ENCODE measurements around the gene NRG2. TPM values are rescaled to one million over a fixed set of nuclear protein-coding genes. Genes with fewer than 3 reads are reported as not detected.
A peak's percentile ranks its signal among the peaks of the same experiment; 100 is the strongest.

NRG2 gene
- total RNA-seq, 1 experiment from 2014 or later: 0.91 TPM

- H3K9me2 ChIP-seq (ENCODE audit: insufficient read depth): no peaks in the 10 kb centered on the region
- H3K4me2 ChIP-seq (ENCODE audit: low read length): peak overlapping the region; percentile 97
- DNase-seq (ENCODE audit: low read depth, low spot score): no peak
- POLR2A ChIA-PET: no interaction called here
- peak overlapping the region; percentile 10 to 11; a peak in 2 of 4 replicates for H3K4me3 ChIP-seq (replicated peaks in 1 of 2; ENCODE audit: low read depth in 1 of 2, low read length in 2 of 2)
- H3K36me3 ChIP-seq (ENCODE audit: control insufficient read depth in 1 of 2, insufficient read depth in 2 of 2, low read length in 2 of 2): no peaks in the 10 kb centered on the region
- no TSS peak for BruUV-seq (replicated peaks)
- no peak overlapping the region for H2AFZ ChIP-seq (ENCODE audit: low read depth, low read length, poor library complexity, severe bottlenecking)
- H3K27ac ChIP-seq (ENCODE audit: low read depth, low read length): peak overlapping the region; percentile 28; the same call in 1 of the 2 replicates
- no peaks in the 10 kb centered on the region for H3K9me3 ChIP-seq (ENCODE audit: control insufficient read depth in 1 of 2, insufficient read depth in 1 of 2, low read depth in 1 of 2, low read length in 2 of 2)
- H3K4me1 ChIP-seq (ENCODE audit: control insufficient read depth in 1 of 2, insufficient read depth in 2 of 2, low read length in 2 of 2): peaks cover 3 to 27% of the 10 kb centered on the region in 2 experiments; a peak in 3 of 4 replicates
- TF ChIP-seq, protein P1, sequence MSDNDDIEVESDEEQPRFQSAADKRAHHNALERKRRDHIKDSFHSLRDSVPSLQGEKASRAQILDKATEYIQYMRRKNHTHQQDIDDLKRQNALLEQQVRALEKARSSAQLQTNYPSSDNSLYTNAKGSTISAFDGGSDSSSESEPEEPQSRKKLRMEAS (IDR thresholded peaks at IDR 0.05): no peak
- TF ChIP-seq CEBPB (IDR thresholded peaks at IDR 0.05; ENCODE audit: low read depth) (no peak), YY1 (IDR thresholded peaks at IDR 0.05; ENCODE audit: extremely low read depth, insufficient replicate concordance, low read depth, low read length) (no peak), POLR2A (IDR thresholded peaks at IDR 0.05; ENCODE audit: borderline replicate concordance, extremely low read depth, insufficient read depth, insufficient read length) (no peak), SP1 (IDR thresholded peaks at IDR 0.05; ENCODE audit: low read depth) (no peak), ZNF274 (IDR thresholded peaks at IDR 0.05; ENCODE audit: low read depth, low read length) (no peak), ZBTB33 (IDR thresholded peaks at IDR 0.05; ENCODE audit: extremely low read depth, insufficient replicate concordance, low read length) (no peak)
- H3K27me3 ChIP-seq (ENCODE audit: insufficient read depth, low read length): no peaks in the 10 kb centered on the region
- no peaks in the 10 kb centered on the region for H4K20me1 ChIP-seq (ENCODE audit: insufficient read depth)
- H3K79me2 ChIP-seq (ENCODE audit: insufficient read depth, low read length): no peaks in the 10 kb centered on the region
- ATAC-seq: no peak
- RAD21 ChIA-PET (ENCODE audit: low non-redundant PET in 1 of 2, low total read pairs in 2 of 2, uncharacterized antibody in 2 of 2, unreplicated experiment in 2 of 2): no interaction called here
- H3K9ac ChIP-seq (ENCODE audit: low read length): no peak overlapping the region
- intact Hi-C loops (cut with micrococcal nuclease): no loop called here
- CTCF ChIA-PET: no interaction called here
Measured at GRCh38 chr5:140042393-140042642, 781 bp downstream of the NRG2 start.
